Gastroesophageal sphincter (tissue), 3 donors: Measurements from ENCODE around the gene PDE1A.

Experiments
- CTCF ChIP-seq, 4 experiments: fragments of 200-600 bp in 2 of 4; fragments of 450-650 bp in 2 of 4; sonication (generic) in 1 of 4; IDR thresholded peaks; one replicate each; pipeline ENCODE4 v1.5.1; 2017 to 2019; ENCODE audit warnings: antibody characterized with exemption in 4 of 4, mild to moderate bottlenecking in 2 of 4, moderate library complexity in 2 of 4
- EP300 ChIP-seq: sonication (generic); formaldehyde crosslinking; IDR thresholded peaks from one replicate; pipeline ENCODE4 v1.6.1; 2017; ENCODE audit warnings: antibody characterized with exemption, mild to moderate bottlenecking
- POLR2A ChIP-seq, 2 donors: fragments of 450-650 bp; IDR thresholded peaks; one replicate each; pipeline ENCODE4 v1.6.1; 2017; ENCODE audit warnings: antibody characterized with exemption in 2 of 2, mild to moderate bottlenecking in 2 of 2, moderate library complexity in 1 of 2
- POLR2AphosphoS5 ChIP-seq: sonication (generic); formaldehyde crosslinking; IDR thresholded peaks from one replicate; pipeline ENCODE4 v1.6.1; 2017; ENCODE audit warnings: antibody characterized with exemption

DNA sequence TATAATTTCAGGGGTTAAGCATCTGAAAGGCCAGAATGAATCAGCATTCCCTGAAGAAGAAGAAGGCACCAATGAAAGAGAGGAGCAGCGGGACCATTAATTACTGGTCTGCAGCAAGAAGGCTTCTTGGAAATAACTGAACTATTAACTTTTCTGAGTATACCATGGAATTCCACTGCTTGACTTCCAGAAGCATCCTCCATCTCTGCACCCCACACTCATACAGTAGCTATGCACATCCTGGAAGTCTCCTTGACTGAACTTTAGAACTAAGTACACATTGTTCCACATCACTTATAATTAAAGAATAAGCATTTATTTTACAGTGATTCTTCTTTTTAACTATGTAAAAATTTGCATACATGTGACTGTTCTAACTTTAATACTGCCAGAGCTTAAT is 309.6 kb downstream of the PDE1A start:
- TF ChIP-seq CTCF (IDR thresholded peaks at IDR 0.05) (no peak), EP300 (no peak), POLR2AphosphoS5 (no peak), POLR2A (IDR thresholded peaks at IDR 0.05) (no peak)
